ENCODE data around the gene CDYL. TPM values are rescaled to one million over a fixed set of nuclear protein-coding genes. Genes with fewer than 3 reads are reported as not detected.

CDYL gene
- total RNA-seq, 4 donors from 2014 or later: 27.7 to 37.0 (median 33.1) TPM

DNA sequence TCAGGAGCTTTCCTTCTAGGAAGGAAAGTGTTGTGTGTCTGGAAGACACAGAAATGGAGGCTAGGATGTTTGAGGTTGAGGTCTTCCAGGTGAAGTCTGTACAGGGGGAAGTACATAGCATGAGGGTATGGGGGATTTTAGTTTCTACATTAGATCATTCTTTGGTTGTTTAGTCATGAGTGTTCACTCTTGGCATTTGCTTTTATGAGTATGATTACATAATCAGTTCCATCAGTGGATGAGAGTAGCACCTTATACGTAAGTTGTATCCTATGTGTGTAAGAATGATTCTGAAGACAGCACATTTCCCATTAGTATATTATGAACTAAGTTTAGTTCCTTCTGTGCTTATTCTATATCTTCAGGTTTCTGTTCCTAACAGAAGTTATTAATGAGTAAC is 1.9 kb downstream of the CDYL start:
- TF ChIP-seq, protein P1, sequence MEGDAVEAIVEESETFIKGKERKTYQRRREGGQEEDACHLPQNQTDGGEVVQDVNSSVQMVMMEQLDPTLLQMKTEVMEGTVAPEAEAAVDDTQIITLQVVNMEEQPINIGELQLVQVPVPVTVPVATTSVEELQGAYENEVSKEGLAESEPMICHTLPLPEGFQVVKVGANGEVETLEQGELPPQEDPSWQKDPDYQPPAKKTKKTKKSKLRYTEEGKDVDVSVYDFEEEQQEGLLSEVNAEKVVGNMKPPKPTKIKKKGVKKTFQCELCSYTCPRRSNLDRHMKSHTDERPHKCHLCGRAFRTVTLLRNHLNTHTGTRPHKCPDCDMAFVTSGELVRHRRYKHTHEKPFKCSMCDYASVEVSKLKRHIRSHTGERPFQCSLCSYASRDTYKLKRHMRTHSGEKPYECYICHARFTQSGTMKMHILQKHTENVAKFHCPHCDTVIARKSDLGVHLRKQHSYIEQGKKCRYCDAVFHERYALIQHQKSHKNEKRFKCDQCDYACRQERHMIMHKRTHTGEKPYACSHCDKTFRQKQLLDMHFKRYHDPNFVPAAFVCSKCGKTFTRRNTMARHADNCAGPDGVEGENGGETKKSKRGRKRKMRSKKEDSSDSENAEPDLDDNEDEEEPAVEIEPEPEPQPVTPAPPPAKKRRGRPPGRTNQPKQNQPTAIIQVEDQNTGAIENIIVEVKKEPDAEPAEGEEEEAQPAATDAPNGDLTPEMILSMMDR (IDR thresholded peaks at IDR 0.05; ENCODE audit: low read depth): no peak

DNA sequence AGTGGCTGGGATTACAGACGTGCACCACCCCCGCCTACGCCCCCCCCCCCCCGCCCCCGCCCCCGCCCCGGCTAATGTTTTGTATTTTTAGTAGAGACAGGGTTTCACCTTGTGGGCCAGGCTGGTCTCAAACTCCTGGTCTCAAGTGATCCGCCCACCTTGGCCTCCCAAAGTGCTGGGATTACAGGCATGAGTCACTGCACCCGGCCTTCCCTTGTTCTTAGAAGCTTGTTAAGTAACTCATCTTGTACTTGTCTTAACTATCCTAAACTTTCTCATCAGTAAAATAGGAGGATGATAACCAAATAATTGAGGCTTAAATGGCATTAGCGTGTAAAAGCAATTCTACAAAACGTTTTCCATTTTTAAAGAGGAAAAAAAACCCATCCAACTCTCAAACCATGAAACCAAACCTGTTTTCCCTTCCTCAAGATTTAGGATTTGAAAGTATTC is 4.2 kb downstream of the CDYL start:
- TF ChIP-seq, protein P1 (IDR thresholded peaks at IDR 0.05; ENCODE audit: low read depth): no peak

DNA sequence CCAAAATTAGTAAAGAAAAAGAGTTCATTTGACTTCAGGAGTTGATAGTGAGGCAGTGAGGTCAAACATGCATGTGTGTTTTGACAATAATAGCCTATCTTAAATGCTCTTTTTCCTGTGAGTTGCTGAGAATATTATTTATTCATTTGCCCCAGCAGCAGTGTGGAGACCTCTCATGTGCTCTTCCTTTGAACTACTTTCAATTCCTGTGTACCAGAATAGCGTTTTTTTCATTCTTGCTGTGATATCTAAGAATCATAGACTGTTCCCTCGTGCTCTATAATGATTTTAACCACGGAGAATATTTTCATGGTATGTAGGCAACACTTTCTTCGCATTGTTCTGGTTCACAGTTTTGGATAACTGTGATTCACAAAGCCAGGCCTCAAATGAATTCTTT is 5.2 kb downstream of the CDYL start:
- TF ChIP-seq, protein P1 (IDR thresholded peaks at IDR 0.05; ENCODE audit: low read depth): no peak

DNA sequence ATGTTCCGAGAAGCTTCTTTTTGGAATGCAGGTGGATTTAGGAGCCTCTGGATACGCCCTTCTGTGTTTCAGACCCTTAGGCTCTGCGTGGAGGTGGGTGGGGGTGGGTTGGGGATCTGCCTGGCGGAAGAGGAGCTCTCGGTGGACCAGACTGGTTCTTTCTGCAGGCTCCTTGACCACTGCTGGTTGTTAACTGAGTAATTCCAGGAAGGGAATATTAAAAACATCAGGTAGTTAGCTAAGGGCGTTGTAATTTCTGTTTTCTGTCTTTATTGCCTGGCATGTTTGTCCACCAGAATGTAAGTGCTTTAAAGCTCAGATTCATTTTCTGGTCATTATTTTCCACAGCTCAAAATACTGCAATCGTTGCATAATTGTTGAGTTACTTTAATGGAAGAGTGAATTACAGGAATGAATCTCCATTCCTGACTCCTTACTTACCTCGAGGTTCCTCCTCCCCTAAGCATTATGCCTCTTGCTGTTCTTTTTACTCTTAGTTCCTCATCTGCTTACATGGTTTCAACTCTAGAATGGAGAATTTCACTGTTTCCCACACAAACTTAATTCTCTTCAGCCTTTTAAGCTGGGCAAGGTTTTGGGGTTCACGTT is 5.9 kb downstream of the CDYL start:
- TF ChIP-seq, protein P1 (IDR thresholded peaks at IDR 0.05; ENCODE audit: low read depth): no peak

DNA sequence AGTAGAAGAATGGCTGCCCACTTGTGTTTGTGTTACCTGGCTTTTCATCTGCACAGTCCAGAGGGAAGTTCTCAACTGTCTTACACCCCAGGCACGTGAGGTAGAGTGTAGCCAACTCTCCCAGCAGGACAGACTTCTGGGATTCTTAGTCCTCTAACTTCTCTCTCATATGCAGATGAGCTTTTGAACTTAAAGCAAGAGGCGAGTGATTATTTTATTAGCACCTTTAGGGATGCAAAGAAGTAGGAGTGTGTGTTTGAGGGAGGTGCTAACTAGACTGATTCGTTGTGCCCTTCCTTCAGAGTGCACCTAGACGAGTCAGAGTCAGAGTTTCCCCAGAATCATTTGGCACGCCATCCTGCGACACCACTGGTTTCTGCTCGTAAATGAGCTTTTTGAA is 10.8 kb downstream of the CDYL start:
- TF ChIP-seq, protein P1 (IDR thresholded peaks at IDR 0.05; ENCODE audit: low read depth): no peak

DNA sequence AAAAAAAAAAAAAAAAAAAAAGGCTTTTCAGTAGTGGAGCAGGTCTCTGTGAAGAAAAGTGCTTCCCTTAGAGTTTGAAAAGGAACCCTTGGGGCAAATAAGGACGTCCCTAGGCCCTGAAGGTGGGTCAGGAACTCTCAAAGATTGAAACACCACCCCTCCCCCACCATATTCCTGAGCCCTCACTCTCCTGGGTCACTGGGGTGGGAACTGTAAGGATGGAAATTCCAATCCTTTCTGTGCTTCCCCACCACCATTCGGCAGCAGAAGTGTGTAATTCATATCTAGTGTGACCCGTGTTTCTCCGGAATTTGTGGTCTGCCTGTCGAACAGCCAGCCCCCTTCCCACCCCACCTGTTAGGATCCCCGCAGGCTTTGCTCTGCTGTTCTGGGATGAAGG is 12.3 kb downstream of the CDYL start:
- TF ChIP-seq, protein P1 (IDR thresholded peaks at IDR 0.05; ENCODE audit: low read depth): no peak

DNA sequence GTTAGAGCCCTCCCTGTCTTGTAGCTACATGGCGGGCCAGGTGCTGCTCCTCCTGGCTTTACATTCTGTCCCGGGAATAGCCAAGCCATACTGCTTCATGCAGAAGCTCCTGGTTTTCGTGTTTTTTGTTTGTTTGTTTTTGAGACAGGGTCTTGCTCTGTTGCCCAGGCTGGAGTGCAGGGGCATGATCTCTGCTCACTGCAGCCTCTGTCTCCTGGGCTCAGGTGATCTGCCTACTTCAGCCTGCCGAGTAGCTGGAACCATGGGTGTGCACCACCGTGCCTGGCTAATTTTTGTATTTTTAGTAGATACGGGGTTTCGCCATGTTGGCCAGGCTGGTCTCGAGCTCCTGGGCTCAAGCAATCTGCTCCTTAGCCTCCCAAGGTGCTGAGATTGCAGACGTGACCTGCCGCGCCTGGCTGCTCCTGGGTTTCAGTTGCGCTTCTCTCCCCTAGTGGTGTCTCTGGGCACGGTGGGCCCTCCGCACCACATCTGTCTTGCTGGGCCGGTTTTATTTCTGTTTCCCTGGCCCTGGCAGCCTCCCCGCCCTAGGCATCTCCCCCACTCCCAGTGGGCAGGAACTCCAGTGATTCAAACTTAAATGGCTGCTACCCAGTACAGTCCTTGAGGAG is 12.9 kb downstream of the CDYL start:
- TF ChIP-seq, protein P1 (IDR thresholded peaks at IDR 0.05; ENCODE audit: low read depth): no peak

Measured in subcutaneous adipose tissue (tissue), 4 donors.